Measurements from ENCODE around the gene ZNF74.

- TF ChIP-seq CTCF (IDR thresholded peaks at IDR 0.05) (no peak), POLR2A (IDR thresholded peaks at IDR 0.05; ENCODE audit: low read length) (no peak), SMC3 (IDR thresholded peaks at IDR 0.05) (no peak), MAX (IDR thresholded peaks at IDR 0.05) (no peak), EP300 (IDR thresholded peaks at IDR 0.05) (no peak), ELK1 (IDR thresholded peaks at IDR 0.05; ENCODE audit: low read depth, low read length) (no peak), CHD4 (IDR thresholded peaks at IDR 0.05; ENCODE audit: borderline replicate concordance) (no peak), JUNB (IDR thresholded peaks at IDR 0.05) (no peak), MYC (IDR thresholded peaks at IDR 0.05; ENCODE audit: borderline replicate concordance, low read length) (no peak)
These were observed 31.8 kb downstream of the ZNF74 start for GRCh38 chr22:20425566-20426258.
